CD4-positive, alpha-beta T cell (primary cell): Measurements from ENCODE around the gene ABHD4. TPM values are rescaled to one million over a fixed set of nuclear protein-coding genes. Genes with fewer than 3 reads are reported as not detected.

Experiments used
- ATAC-seq: fragments of 200-7000 bp; cut with Tn5 transposase; one replicate; pipeline ENCODE4 v1.10.0; 2022; ENCODE audit warnings: mild to moderate bottlenecking; ENCODE audit not compliant: poor library complexity
- CTCF ChIA-PET: fragments of 350-600 bp; sonication (Branson Sonifier 250); formaldehyde crosslinking; loops from one replicate; lab custom pipeline; 2021; ENCODE audit warnings: antibody characterized with exemption, inconsistent platforms; lab: Charles Lee
- POLR2A ChIA-PET: fragments of 350-600 bp; sonication (Branson Sonifier 250); formaldehyde crosslinking; loops from one replicate; lab custom pipeline; 2021; ENCODE audit warnings: antibody characterized with exemption, inconsistent platforms; lab: Charles Lee
- DNase-seq, 14 experiments: peaks; one replicate each; pipeline ENCODE4 v3.0.0-alpha.2; 2013 to 2020; ENCODE audit warnings: mixed read lengths in 2 of 14
- H3K27ac ChIP-seq, 2 donors: one replicate each; pipeline versions ENCODE4 v1.5.1 to v1.7.0; 2013; ENCODE audit warnings: low read length in 2 of 2, low read depth in 1 of 2, mild to moderate bottlenecking in 1 of 2
- H3K27me3 ChIP-seq, 2 experiments: 1 replicate in 1 of 2; 2 replicates in 1 of 2; pipeline versions ENCODE4 v1.6.1 to v1.7.0; 2013; ENCODE audit warnings: low read length in 2 of 2, control low read depth in 1 of 2, mild to moderate bottlenecking in 1 of 2, moderate library complexity in 1 of 2; ENCODE audit not compliant: insufficient read depth in 2 of 2, control insufficient read depth in 1 of 2
- H3K36me3 ChIP-seq: one replicate; pipeline ENCODE4 v1.6.1; 2013; ENCODE audit warnings: low read length, control low read depth; ENCODE audit not compliant: insufficient read depth
- H3K4me1 ChIP-seq: one replicate; pipeline ENCODE4 v1.6.1; 2013; ENCODE audit warnings: low read length, control low read depth; ENCODE audit not compliant: insufficient read depth
- H3K4me3 ChIP-seq: one replicate; pipeline ENCODE4 v1.5.1; 2013; ENCODE audit warnings: mild to moderate bottlenecking, low read length, moderate library complexity
- H3K9me3 ChIP-seq, 2 experiments: 1 replicate in 1 of 2; 2 replicates in 1 of 2; pipeline versions ENCODE4 v1.6.1 to v1.7.0; 2013; ENCODE audit warnings: low read length in 2 of 2, mild to moderate bottlenecking in 2 of 2, control low read depth in 1 of 2, moderate library complexity in 1 of 2; ENCODE audit not compliant: control insufficient read depth in 1 of 2, insufficient read depth in 1 of 2
- H3K27ac Mint-ChIP-seq: one replicate; pipeline ENCODE4 v1.8.0; 2020; ENCODE audit warnings: mixed read lengths
- H3K27me3 Mint-ChIP-seq: one replicate; pipeline ENCODE4 v1.8.0; 2021; ENCODE audit warnings: mixed read lengths
- H3K36me3 Mint-ChIP-seq: one replicate; pipeline ENCODE4 v1.8.0; 2021; ENCODE audit warnings: low read depth, mixed read lengths
- H3K4me1 Mint-ChIP-seq: one replicate; pipeline ENCODE4 v1.8.0; 2021; ENCODE audit warnings: low read depth, mixed read lengths
- H3K4me3 Mint-ChIP-seq: one replicate; pipeline ENCODE4 v1.8.0; 2020; ENCODE audit warnings: mild to moderate bottlenecking, mixed read lengths
- H3K9me3 Mint-ChIP-seq: one replicate; pipeline ENCODE4 v1.8.0; 2020; ENCODE audit warnings: mixed read lengths
- CTCF ChIP-seq: fragments of 200-600 bp; IDR thresholded peaks from one replicate; pipeline ENCODE4 v1.8.0; 2022; ENCODE audit warnings: antibody characterized with exemption, mild to moderate bottlenecking
- intact Hi-C, 2 experiments: fragments of 100-400 bp; cut with DNase I in 1 of 2; cut with micrococcal nuclease in 1 of 2; formaldehyde crosslinking; loops; one replicate each; pipeline versions ENCODE4 v1.15.1 to v1.9.0; 2023 to 2025; cut with DNase I, micrococcal nuclease
- total RNA-seq, 174 experiments: library from RNA in 2 of 174; stranded (reverse) in 2 of 174; gene quantifications; one replicate each; pipeline ENCODE4 v1.2.3 and lab custom pipeline; 2021 to 2026

The ABHD4 gene
- total RNA-seq, 2 experiments from 2014 or later, result 7.1 to 8.9 TPM

GRCh38 chr14:22560662-22561365, 37.3 kb upstream of the ABHD4 start:
- peaks cover 14% of the 10 kb centered on the region for H3K36me3 ChIP-seq
- no peaks in the 10 kb centered on the region for H3K27me3 ChIP-seq
- no peak for TF ChIP-seq CTCF
- H3K9me3 ChIP-seq, result no peaks in the 10 kb centered on the region
- Mint-ChIP-seq H3K27me3 (peaks cover 6% of the 10 kb centered on the region), H3K4me1 (peaks cover 93% of the 10 kb centered on the region), H3K27ac (peak overlapping the region; percentile 97), H3K9me3 (peaks cover 2% of the 10 kb centered on the region), H3K4me3 (peak overlapping the region; percentile 69), H3K36me3 (peaks cover 24% of the 10 kb centered on the region)
- CTCF ChIA-PET, result interaction anchor here (0.8 to 5.2 kb wide), 8 partner anchors 9 to 647 kb away, joined by 3 to 169 read pairs (median 4); partner anchors contain the start of gene DAD1
- peaks cover 100% of the 10 kb centered on the region for H3K4me1 ChIP-seq
- DNase-seq (peak in 4 of 14 experiments; percentile 45 to 55 (median 50)), ATAC-seq (no peak)
- H3K27ac ChIP-seq, result peak overlapping the region; percentile 79 to 92
- POLR2A ChIA-PET, result interaction anchor here (0.6 to 10.8 kb wide), 34 partner anchors 9 to 837 kb away, joined by 3 to 218 read pairs (median 5); partner anchors contain the start of genes AJUBA, DAD1, OXA1L and PPP1R3E
- intact Hi-C loops, result loop anchor here in 1 of 2 experiments (10.0 kb wide), 1 partner anchor 246 kb away; no protein-coding TSS in a partner anchor
- H3K4me3 ChIP-seq, result no peak overlapping the region

GRCh38 chr14:22561366-22561660, 36.8 kb upstream of the ABHD4 start:
- H3K27ac ChIP-seq, result peak overlapping the region; percentile 79 to 92
- peak overlapping the region; percentile 32 for H3K4me3 ChIP-seq
- peaks cover 14% of the 10 kb centered on the region for H3K36me3 ChIP-seq
- H3K4me1 ChIP-seq, result peaks cover 100% of the 10 kb centered on the region
- CTCF ChIA-PET, result interaction anchor here (1.2 to 5.2 kb wide), 5 partner anchors 9 to 92 kb away, joined by 3 to 169 read pairs (median 4); partner anchors contain the start of gene DAD1
- ATAC-seq (no peak), DNase-seq (no peak)
- intact Hi-C loops, result loop anchor here in 1 of 2 experiments (10.0 kb wide), 1 partner anchor 247 kb away; no protein-coding TSS in a partner anchor
- no peak for TF ChIP-seq CTCF
- H3K4me3 Mint-ChIP-seq, result peak overlapping the region; percentile 71
- H3K27me3 Mint-ChIP-seq, result peaks cover 2% of the 10 kb centered on the region
- H3K27ac Mint-ChIP-seq, result peak overlapping the region; percentile 97
- no peaks in the 10 kb centered on the region for H3K9me3 ChIP-seq
- no peaks in the 10 kb centered on the region for H3K27me3 ChIP-seq
- H3K36me3 Mint-ChIP-seq, result peaks cover 21% of the 10 kb centered on the region
- POLR2A ChIA-PET, result interaction anchor here (0.6 to 10.8 kb wide), 35 partner anchors 9 to 838 kb away, joined by 3 to 218 read pairs (median 6); partner anchors contain the start of genes ABHD4, ACIN1, AJUBA and DAD1
- H3K4me1 Mint-ChIP-seq, result peaks cover 93% of the 10 kb centered on the region
- peaks cover under 1% of the 10 kb centered on the region for H3K9me3 Mint-ChIP-seq

- peak overlapping the region; percentile 97 for H3K27ac Mint-ChIP-seq
- H3K36me3 Mint-ChIP-seq, result peaks cover 19% of the 10 kb centered on the region
- intact Hi-C loops, result loop anchor here in 1 of 2 experiments (10.0 kb wide), 1 partner anchor 247 kb away; no protein-coding TSS in a partner anchor
- peaks cover 97% of the 10 kb centered on the region for H3K4me1 ChIP-seq
- H3K9me3 ChIP-seq, result no peaks in the 10 kb centered on the region
- CTCF ChIA-PET, result interaction anchor here (1.2 to 5.2 kb wide), 6 partner anchors 8 to 92 kb away, joined by 3 to 169 read pairs (median 4); partner anchors contain the start of gene DAD1
- DNase-seq, result peak in 13 of 14 experiments; percentile 51 to 93 (median 68)
- H3K4me3 ChIP-seq, result peak overlapping the region; percentile 32
- no peaks in the 10 kb centered on the region for H3K27me3 ChIP-seq
- no peak for TF ChIP-seq CTCF
- ATAC-seq, result peak; percentile 65
- peak overlapping the region; percentile 79 to 92 for H3K27ac ChIP-seq
- POLR2A ChIA-PET, result interaction anchor here (0.6 to 10.8 kb wide), 38 partner anchors 8 to 838 kb away, joined by 3 to 218 read pairs (median 5); partner anchors contain the start of genes ABHD4, ACIN1, AJUBA and DAD1
- H3K36me3 ChIP-seq, result peaks cover 14% of the 10 kb centered on the region
- no peaks in the 10 kb centered on the region for H3K27me3 Mint-ChIP-seq
- no peaks in the 10 kb centered on the region for H3K9me3 Mint-ChIP-seq
- peak overlapping the region; percentile 71 for H3K4me3 Mint-ChIP-seq
- H3K4me1 Mint-ChIP-seq, result peaks cover 94% of the 10 kb centered on the region
Measured at GRCh38 chr14:22561661-22562579, 36.2 kb upstream of the ABHD4 start.
